GM21526 (cell line): ENCODE measurements around the gene RRP8.

Source experiments
- ATAC-seq: cut with Tn5 transposase; IDR thresholded peaks from one replicate; pipeline ENCODE4 v1.9.1; 2021; ENCODE audit warnings: moderate library complexity; ENCODE audit not compliant: unreplicated experiment, low FRiP score

RRP8 gene

DNA sequence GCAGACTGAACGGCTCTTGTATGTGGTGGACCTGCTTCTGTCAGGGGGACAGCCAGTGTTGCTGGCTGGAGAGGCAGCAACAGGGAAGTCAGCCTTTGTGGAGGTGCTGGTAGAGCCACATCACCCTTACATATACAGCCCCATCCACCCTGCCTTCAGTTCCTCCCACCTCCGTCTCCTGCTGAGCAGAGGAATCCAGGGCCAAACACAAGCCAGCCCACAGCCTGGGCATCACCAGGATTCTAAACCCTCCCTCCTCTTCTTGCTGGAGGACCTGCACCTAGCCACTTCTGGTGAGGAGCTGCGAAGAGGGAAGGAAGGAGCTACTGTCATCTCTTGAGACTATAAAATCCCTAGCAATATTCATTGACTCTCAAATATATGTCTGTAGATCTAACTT, 54.8 kb downstream of the RRP8 start:
- no peak for ATAC-seq

- ATAC-seq: no peak
Measured at GRCh38 chr11:6548121-6548520, 55.3 kb downstream of the RRP8 start.

DNA sequence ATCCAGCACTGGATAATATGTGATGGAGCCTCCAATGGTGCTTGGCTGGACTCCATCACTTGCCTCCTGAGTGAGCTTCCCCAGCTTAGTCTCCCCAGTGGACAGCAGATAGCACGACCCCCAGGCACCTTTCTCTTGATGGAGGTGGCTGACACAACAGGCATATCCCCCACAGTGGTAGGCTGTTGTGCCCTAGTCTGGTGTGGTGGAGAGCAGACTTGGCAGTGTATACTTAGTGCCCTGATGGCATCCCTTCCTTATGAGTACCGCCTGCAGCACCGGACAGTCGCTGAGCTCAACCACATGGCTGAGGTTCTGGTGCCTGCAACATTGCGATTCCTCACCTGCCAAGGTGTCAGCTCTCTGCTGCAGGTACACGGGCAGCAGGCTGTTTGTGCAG, 56.2 kb downstream of the RRP8 start:
- ATAC-seq: no peak

DNA sequence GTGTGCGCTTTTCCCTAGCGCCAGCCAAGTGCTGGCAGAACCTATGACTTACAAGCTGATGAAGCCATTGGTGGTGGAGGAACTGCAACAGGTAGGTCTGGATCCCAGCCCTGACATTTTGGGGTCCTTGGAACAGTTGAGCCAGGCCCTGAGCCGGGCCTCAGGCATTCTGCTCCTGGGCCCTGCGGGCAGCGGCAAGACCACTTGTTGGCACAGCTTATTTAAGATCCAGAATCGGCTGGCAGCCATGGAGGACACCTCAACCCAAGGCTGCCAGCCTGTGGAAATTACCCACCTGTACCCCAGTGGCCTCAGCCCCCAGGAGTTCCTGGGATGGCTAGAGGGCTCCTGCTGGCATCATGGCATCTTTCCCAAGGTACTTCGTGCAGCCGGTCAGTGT, 56.7 kb downstream of the RRP8 start:
- no peak for ATAC-seq

- no peak for ATAC-seq
Measured at GRCh38 chr11:6545917-6546605, 57.4 kb downstream of the RRP8 start.
